Measurements from ENCODE around the gene GRIPAP1.

Gene GRIPAP1

DNA sequence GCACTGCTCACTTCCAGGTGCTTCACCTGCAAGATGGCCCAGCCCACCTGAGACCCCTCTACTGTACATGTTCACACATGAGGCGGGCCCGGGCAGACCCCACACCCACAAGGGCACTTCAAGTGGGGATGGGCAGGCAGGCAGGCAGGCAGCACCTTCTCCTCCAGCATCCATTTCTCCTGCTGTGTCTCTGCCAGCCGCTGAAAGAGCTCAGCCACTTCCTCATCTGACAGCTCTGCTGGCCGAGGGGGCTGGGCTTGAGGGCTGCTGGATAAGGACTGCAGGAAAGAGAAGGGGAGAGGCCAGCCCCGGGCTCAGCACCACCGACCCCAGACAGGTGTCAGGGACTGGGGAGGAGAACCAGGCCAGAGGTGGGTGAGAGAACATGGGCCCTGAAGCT is 26.0 kb downstream of the GRIPAP1 start:
- Mint-ChIP-seq H3K36me3 (ENCODE audit: low read depth) (peaks cover 41% of the 10 kb centered on the region), H3K4me1 (peaks cover 6% of the 10 kb centered on the region), H3K27me3 (ENCODE audit: low read depth) (no peaks in the 10 kb centered on the region), H3K27ac (no peak overlapping the region), H3K9me3 (peaks cover 20% of the 10 kb centered on the region), H3K4me3 (no peak overlapping the region)
- TF ChIP-seq, protein P1, sequence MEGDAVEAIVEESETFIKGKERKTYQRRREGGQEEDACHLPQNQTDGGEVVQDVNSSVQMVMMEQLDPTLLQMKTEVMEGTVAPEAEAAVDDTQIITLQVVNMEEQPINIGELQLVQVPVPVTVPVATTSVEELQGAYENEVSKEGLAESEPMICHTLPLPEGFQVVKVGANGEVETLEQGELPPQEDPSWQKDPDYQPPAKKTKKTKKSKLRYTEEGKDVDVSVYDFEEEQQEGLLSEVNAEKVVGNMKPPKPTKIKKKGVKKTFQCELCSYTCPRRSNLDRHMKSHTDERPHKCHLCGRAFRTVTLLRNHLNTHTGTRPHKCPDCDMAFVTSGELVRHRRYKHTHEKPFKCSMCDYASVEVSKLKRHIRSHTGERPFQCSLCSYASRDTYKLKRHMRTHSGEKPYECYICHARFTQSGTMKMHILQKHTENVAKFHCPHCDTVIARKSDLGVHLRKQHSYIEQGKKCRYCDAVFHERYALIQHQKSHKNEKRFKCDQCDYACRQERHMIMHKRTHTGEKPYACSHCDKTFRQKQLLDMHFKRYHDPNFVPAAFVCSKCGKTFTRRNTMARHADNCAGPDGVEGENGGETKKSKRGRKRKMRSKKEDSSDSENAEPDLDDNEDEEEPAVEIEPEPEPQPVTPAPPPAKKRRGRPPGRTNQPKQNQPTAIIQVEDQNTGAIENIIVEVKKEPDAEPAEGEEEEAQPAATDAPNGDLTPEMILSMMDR (IDR thresholded peaks at IDR 0.05; ENCODE audit: unreplicated experiment in 3 of 3), result no peak

DNA sequence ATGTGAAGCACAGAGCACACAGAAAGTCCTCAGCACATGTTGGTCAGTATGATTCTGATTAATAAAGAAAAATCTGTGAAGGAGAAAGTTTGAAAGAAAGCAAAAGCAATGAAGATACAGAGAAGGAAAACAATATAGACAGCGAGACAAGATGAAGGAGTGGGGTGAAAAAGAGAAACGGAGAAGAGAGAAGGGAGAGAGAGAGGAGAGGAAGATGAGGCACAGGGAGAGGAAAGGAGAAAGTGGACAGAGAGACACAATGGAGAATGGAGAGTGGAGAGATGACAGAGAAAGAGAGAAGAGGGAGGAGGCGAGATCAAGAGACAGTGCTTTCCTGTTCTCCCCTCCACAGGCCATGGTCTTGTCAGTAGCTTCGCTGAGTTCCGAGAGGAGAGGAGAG is 26.5 kb downstream of the GRIPAP1 start:
- Mint-ChIP-seq H3K9me3 (peaks cover 20% of the 10 kb centered on the region), H3K4me1 (peaks cover 6% of the 10 kb centered on the region), H3K27ac (no peak overlapping the region), H3K4me3 (no peak overlapping the region), H3K27me3 (ENCODE audit: low read depth) (no peaks in the 10 kb centered on the region), H3K36me3 (ENCODE audit: low read depth) (peaks cover 35% of the 10 kb centered on the region)
- TF ChIP-seq, protein P1 (IDR thresholded peaks at IDR 0.05; ENCODE audit: unreplicated experiment in 3 of 3), result no peak

DNA sequence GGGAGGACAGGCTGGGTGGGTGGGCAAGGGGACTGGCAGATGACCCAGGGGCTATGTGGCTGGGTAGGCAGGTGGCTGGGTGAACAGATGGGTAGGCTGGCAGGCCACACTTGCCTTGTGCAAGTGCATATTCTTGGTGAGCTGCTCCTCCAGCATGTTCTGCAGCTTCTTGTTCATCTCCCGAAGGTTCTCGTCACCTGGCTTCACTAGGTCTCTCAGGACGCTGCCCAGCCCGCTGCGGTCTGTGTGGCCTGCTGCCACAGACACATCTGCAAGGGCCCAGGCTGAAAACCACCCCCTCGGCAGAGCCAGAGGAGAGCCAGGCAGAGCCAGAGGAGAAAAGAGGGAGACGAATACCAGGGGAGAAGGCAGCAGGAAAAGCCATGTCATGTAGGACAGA is 27.0 kb downstream of the GRIPAP1 start:
- no peak overlapping the region for H3K4me3 Mint-ChIP-seq
- H3K4me1 Mint-ChIP-seq, result peaks cover 6% of the 10 kb centered on the region
- TF ChIP-seq, protein P1 (IDR thresholded peaks at IDR 0.05; ENCODE audit: unreplicated experiment in 3 of 3), result no peak
- H3K27me3 Mint-ChIP-seq (ENCODE audit: low read depth), result no peaks in the 10 kb centered on the region
- H3K9me3 Mint-ChIP-seq, result peaks cover 16% of the 10 kb centered on the region
- peaks cover 30% of the 10 kb centered on the region for H3K36me3 Mint-ChIP-seq (ENCODE audit: low read depth)
- H3K27ac Mint-ChIP-seq, result no peak overlapping the region

DNA sequence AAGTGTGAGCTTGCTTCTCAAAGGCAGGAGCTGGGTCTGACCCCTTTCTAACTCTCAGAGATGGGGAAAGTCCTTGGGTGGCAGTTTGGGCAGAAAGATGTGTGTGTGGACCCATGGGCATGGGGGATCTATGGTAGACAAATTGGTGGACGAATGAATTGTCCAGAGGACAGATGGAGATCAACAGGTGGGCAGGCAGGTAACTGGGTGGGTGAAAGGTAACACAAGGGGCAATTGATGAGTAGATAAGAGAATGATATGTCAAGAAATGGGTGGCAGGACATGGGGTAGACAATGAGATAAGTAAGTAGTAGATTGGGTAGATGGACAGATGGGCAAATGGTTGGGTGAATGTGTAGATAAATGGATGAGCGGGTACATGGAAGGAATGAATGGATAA is 27.5 kb downstream of the GRIPAP1 start:
- H3K27me3 Mint-ChIP-seq (ENCODE audit: low read depth), result no peaks in the 10 kb centered on the region
- H3K9me3 Mint-ChIP-seq, result peaks cover 15% of the 10 kb centered on the region
- H3K4me3 Mint-ChIP-seq, result no peak overlapping the region
- peaks cover 27% of the 10 kb centered on the region for H3K36me3 Mint-ChIP-seq (ENCODE audit: low read depth)
- TF ChIP-seq, protein P1 (IDR thresholded peaks at IDR 0.05; ENCODE audit: unreplicated experiment in 3 of 3), result no peak
- peaks cover 6% of the 10 kb centered on the region for H3K4me1 Mint-ChIP-seq
- H3K27ac Mint-ChIP-seq, result no peak overlapping the region

DNA sequence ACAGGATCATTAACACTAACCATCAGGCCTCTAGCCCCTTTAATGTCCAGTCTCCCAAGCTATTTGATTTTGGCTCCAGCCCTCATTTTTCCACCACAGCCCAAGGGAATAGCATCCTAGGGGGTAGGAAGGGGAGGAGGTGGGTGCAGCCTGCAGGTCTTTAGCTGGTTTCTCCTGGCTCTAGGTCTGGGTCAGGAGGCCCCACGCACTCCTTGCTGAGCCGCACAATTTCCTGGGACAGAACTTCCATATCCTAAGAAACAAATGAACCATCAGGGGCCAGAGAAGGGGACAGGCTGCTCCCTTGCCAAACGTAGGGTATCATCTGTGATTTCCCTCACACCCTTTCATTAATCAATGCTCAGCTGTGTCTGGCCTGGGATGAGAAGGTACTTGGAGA is 28.0 kb downstream of the GRIPAP1 start:
- Mint-ChIP-seq H3K27me3 (ENCODE audit: low read depth) (no peaks in the 10 kb centered on the region), H3K4me1 (peaks cover 6% of the 10 kb centered on the region), H3K36me3 (ENCODE audit: low read depth) (peaks cover 27% of the 10 kb centered on the region), H3K27ac (no peak overlapping the region), H3K9me3 (peaks cover 17% of the 10 kb centered on the region), H3K4me3 (no peak overlapping the region)
- TF ChIP-seq, protein P1 (IDR thresholded peaks at IDR 0.05; ENCODE audit: unreplicated experiment in 3 of 3), result no peak

Measured in nephron (organoid).